ENCODE measurements around the gene PBX4.

The PBX4 gene

DNA sequence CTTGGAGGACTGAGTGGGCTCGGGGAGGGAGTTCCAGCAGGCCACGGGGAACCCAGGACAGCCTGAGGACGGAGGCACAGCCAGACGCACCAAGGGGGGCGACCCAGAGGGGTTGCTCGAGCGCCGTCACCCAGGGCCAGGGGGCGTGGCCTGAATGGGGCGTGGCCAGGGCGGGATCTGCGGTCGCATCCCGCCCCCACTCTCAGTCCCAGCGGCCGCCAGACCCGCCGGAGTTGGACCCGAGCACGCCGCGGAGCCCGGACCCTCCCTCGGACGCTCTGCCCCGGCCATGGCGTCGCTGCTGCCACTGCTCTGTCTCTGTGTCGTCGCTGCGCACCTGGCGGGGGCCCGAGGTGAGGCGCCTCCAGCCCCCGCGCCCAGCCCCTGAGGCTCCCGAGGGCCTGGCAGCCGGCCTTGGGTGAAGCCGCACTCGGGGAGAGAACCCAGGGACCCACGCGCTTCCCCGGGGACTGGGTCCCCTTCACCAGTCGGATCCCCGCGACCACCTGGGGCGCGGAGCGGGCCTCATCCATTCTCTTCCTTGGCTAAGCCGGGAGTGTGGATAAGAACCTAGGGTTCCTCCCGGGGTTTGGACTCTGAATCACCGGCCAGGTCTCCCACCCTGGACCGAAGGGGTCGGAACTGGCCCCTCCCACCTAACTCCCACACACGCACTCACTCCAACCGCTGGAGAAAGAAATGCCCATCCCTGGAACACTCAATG is 80.3 kb downstream of the PBX4 start, which contains the start of gene CILP2:
Gene CILP2, plus strand, starts transcription at position 205 of the 724 bp plus-strand sequence. Its CDS starts 85 bp downstream, at position 290.
- TF ChIP-seq ZFX (IDR thresholded peaks at IDR 0.05; ENCODE audit: borderline replicate concordance) = no peak
- TF ChIP-seq, protein P1, sequence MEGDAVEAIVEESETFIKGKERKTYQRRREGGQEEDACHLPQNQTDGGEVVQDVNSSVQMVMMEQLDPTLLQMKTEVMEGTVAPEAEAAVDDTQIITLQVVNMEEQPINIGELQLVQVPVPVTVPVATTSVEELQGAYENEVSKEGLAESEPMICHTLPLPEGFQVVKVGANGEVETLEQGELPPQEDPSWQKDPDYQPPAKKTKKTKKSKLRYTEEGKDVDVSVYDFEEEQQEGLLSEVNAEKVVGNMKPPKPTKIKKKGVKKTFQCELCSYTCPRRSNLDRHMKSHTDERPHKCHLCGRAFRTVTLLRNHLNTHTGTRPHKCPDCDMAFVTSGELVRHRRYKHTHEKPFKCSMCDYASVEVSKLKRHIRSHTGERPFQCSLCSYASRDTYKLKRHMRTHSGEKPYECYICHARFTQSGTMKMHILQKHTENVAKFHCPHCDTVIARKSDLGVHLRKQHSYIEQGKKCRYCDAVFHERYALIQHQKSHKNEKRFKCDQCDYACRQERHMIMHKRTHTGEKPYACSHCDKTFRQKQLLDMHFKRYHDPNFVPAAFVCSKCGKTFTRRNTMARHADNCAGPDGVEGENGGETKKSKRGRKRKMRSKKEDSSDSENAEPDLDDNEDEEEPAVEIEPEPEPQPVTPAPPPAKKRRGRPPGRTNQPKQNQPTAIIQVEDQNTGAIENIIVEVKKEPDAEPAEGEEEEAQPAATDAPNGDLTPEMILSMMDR (IDR thresholded peaks at IDR 0.05) = no peak
- H3K27ac ChIP-seq = peak within 1 kb of the TSS; percentile 47

DNA sequence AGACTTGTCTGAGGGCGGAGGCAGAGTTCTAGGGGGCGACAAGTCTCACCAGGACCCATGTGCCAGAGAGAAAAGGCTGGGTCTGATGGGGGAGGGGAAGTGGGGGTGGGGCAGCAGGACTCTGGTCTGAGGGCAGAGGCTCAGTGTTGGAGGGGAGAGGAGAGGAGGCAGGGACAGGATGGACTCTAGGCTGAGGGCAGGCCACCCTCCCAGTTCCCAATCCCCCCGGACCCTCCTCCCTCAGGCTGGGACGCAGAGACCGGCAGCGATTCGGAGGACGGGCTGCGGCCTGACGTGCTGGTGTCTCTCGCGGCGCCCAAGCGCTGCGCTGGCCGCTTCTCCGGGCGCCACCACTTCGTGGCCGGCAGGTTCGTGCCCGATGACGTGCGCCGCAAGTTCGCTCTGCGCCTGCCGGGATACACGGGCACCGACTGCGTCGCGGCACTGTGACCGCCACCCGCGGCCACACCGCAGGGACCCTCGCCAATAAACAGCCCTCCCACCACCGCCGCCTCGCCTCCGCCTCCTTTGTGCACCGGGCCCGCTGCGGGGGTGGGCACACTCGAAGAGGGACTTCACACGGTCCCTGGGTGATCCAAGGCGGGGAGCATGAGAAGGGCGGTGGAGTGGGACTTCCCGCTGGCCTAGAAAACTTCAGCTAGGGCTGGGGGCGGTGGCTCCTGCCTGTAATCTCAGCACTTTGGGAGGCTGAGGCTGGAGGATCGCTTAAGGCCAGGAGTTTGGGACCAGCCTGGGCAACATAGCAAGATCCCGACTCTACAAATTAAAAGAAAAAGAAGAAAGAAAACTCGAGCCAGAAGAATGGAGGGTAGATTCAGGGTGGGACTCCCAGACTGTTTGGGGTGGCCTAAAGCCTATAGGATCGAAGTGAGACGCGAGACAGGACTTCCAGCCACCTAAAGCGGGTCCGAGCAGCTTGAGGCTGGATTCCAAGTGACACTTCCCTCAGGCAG is 81.1 kb downstream of the PBX4 start:
- no peak for TF ChIP-seq ZFX (IDR thresholded peaks at IDR 0.05; ENCODE audit: borderline replicate concordance)
- TF ChIP-seq, protein P1 (IDR thresholded peaks at IDR 0.05) = no peak
- H3K27ac ChIP-seq = peak overlapping the region; percentile 47

DNA sequence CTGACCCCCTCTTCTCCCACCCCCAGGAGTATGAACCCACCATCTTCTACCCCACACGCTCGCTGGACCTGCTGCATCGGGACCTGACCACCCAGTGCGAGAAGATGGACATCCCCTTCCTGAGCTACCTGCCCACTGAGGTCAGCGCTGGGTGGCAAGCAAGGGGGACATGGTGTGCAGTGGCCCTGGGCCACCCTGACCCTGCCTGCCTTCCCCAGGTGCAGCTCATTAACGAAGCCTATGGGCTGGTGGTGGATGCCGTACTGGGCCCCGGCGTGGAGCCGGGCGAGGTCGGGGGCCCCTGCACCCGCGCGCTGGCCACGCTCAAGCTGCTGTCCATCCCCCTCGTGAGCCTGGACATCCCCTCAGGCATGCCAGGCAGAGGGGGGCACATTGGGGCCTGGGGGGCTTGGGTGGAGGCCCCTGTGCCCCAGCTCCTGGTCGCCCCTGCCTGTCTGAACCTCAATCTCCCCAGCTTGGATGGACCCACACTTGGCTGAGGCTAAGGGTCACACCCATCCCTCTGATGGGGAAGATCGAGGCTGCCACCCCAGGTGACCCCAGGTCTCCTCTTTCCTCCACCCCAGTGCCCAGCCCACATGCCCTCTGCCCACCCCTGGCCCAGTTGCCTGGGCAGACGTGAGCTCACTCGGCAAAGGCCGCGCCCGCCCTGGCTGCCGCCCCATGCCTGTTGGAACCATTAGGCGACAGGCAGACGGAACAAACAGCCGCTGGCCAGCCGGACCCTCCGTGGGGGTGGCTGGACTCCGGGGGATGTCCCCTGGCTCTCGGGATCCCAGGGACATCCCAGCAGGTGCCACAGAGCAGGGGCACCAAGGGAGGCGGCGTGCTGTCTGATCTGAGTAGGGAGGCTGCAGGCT is 82.9 kb downstream of the PBX4 start:
- TF ChIP-seq, protein P1 (IDR thresholded peaks at IDR 0.05) = no peak
- no peak for TF ChIP-seq ZFX (IDR thresholded peaks at IDR 0.05; ENCODE audit: borderline replicate concordance)
- H3K27ac ChIP-seq = no peak overlapping the region

DNA sequence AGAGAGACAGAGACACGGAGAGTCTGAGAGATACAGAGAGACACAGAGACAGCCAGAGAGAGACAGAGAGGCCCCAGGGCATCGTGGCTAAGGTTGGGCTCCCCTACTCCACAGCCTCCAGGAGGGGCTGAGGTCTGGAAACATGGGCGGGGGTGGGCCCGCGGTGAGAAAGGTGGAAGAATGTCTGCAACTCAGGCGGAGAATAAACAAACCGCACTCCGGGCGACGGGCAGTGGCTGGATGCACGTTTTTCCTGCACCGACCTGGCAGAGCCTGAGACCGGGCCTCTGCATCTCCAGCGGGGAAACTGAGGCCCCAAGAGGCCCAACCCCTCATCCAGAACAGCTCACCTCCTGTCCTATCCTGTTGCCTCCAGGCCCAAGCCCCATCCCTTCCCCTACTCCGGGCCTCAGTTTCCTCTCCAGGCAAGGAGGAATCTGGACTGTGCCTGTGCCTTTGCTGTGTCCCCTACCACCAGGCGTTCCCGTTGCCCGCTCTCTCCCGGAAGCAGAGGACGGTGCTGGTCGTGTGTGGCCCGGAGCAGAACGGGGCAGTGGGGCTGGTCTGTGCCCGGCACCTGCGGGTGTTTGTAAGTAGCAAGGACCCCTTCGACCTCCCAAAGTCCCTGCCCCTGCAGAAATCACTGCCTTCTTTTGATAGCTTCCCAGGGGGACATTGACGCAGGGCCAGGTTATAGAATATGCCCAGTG is 83.8 kb downstream of the PBX4 start:
- H3K27ac ChIP-seq = no peak overlapping the region
- TF ChIP-seq, protein P1 (IDR thresholded peaks at IDR 0.05) = no peak
- no peak for TF ChIP-seq ZFX (IDR thresholded peaks at IDR 0.05; ENCODE audit: borderline replicate concordance)

DNA sequence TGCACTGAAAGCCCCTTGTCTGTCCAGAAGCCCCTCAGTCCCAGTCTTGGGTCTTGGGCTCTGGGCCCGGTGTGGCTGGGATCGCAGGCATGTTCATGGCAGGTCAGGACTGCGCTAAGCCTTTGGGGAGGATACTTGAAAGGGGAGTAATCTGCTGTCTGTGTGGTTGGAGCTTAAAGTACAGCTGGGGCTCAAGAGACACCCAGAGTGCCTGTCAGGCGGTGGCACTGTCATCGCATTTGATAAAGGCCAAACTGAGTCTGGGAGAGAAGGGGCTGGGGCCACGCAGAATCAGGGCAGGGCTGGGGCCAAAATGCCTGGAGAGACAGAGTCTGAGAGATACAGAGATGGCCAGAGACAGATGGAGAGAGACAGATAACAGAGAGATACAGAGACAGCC is 84.6 kb downstream of the PBX4 start:
- TF ChIP-seq, protein P1 (IDR thresholded peaks at IDR 0.05) = no peak
- no peak for TF ChIP-seq ZFX (IDR thresholded peaks at IDR 0.05; ENCODE audit: borderline replicate concordance)
- 0 out of 2 replicates have a peak overlapping the region, but pooled peaks have one; percentile 29 for H3K27ac ChIP-seq
